Measurements from ENCODE around the gene IGF2BP3.
"Not testable (repeated sequence)": the region's sequence is repeated elsewhere in the genome, so short reads cannot be mapped to it uniquely, and the experiment has no call there.

IGF2BP3 gene

GRCh38 chr7:23470330-23471105 is at the start of gene IGF2BP3:
IGF2BP3 (minus strand) TSS chr7:23470491; CDS start chr7:23470110, 381 bp downstream.
- H3K27ac ChIP-seq (ENCODE audit: low read depth, low read length): no peak within 1 kb of the TSS
- no peak within 1 kb of the TSS for H3K9ac ChIP-seq (ENCODE audit: low read length)
- peaks cover 30% of the 10 kb centered on the region for H3K4me1 ChIP-seq (ENCODE audit: insufficient read depth, low read length)
- peak within 1 kb of the TSS; percentile 16 to 38 for H3K4me3 ChIP-seq (ENCODE audit: low read depth in 1 of 2, low read length in 2 of 2)
- H3K36me3 ChIP-seq (ENCODE audit: insufficient read depth, low read length): no peaks in the 10 kb centered on the region
- peaks cover 25% of the 10 kb centered on the region for H3K9me3 ChIP-seq (ENCODE audit: low read length)
- H3K27me3 ChIP-seq (ENCODE audit: control insufficient read depth in 1 of 2, insufficient read depth in 2 of 2, low read length in 2 of 2): peaks cover 89 to 93% of the 10 kb centered on the region in 2 donors

- no peak overlapping the region for H3K27ac ChIP-seq (ENCODE audit: low read depth, low read length)
These were observed 44.5 kb upstream of the IGF2BP3 start for GRCh38 chr7:23514755-23515154.

GRCh38 chr7:23513746-23514145 is 43.5 kb upstream of the IGF2BP3 start:
- H3K36me3 ChIP-seq (ENCODE audit: insufficient read depth, low read length): peaks cover 57% of the 10 kb centered on the region
- H3K4me1 ChIP-seq (ENCODE audit: insufficient read depth, low read length); H3K27me3 ChIP-seq (ENCODE audit: control insufficient read depth in 1 of 2, insufficient read depth in 2 of 2, low read length in 2 of 2); H3K9ac ChIP-seq (ENCODE audit: low read length); H3K4me3 ChIP-seq (ENCODE audit: low read depth in 1 of 2, low read length in 2 of 2); H3K27ac ChIP-seq (ENCODE audit: low read depth, low read length); H3K9me3 ChIP-seq (ENCODE audit: low read length): not testable (repeated sequence)

More at GRCh38 chr7:23514755-23515154, 44.5 kb upstream of the IGF2BP3 start:
- Histone ChIP-seq H3K4me3 (ENCODE audit: low read depth in 1 of 2, low read length in 2 of 2) (no peak overlapping the region), H3K9ac (ENCODE audit: low read length) (no peak overlapping the region), H3K27me3 (ENCODE audit: control insufficient read depth in 1 of 2, insufficient read depth in 2 of 2, low read length in 2 of 2) (no peaks in the 10 kb centered on the region), H3K36me3 (ENCODE audit: insufficient read depth, low read length) (peaks cover 61% of the 10 kb centered on the region), H3K9me3 (ENCODE audit: low read length) (no peaks in the 10 kb centered on the region), H3K4me1 (ENCODE audit: insufficient read depth, low read length) (no peaks in the 10 kb centered on the region)

DNA sequence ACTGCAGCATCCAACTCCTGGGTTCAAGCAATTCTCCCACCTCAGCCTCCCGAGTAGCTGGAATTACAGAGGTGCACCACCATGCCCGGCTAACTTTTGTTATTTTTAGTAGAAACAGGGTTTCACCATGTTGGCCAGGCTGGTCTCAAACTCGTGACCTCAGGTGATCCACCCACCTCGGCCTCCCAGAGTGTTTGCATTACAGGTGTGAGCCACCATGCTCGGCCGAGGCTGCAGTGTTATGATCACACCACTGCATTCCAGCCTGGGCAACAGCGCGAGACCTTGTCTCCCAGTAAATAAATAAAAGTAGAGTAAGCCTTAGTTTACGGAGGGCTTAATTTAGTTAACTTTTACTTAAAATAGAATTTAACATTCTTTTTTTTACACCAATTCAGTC is 23.7 kb upstream of the IGF2BP3 start:
- no peak overlapping the region for H3K9ac ChIP-seq (ENCODE audit: low read length)
- no peaks in the 10 kb centered on the region for H3K27me3 ChIP-seq (ENCODE audit: control insufficient read depth in 1 of 2, insufficient read depth in 2 of 2, low read length in 2 of 2)
- no peaks in the 10 kb centered on the region for H3K9me3 ChIP-seq (ENCODE audit: low read length)
- H3K4me1 ChIP-seq (ENCODE audit: insufficient read depth, low read length): no peaks in the 10 kb centered on the region
- no peak overlapping the region for H3K27ac ChIP-seq (ENCODE audit: low read depth, low read length)
- H3K4me3 ChIP-seq (ENCODE audit: low read depth in 1 of 2, low read length in 2 of 2): no peak overlapping the region
- H3K36me3 ChIP-seq (ENCODE audit: insufficient read depth, low read length): no peaks in the 10 kb centered on the region

DNA sequence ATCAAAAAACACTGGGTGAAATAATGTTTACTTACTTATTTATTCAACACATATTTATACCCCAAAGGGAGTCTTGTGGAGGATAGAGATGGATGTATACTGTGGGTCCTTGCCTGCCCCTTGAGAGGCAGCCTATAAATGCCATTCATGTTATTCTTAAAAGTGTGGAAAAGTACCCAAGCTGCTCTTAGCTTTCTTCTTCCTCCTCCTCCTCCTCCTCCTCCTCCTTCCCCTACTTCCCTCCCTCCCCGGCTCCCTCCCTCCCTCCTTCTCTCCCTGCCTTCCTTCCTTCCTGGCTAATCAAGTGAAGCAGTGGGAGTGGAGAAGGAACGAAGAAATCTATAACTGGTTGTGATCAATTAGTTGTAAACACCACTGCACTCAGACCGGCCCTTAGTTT is 21.2 kb upstream of the IGF2BP3 start:
- Histone ChIP-seq H3K4me1 (ENCODE audit: insufficient read depth, low read length) (no peaks in the 10 kb centered on the region), H3K36me3 (ENCODE audit: insufficient read depth, low read length) (no peaks in the 10 kb centered on the region), H3K9ac (ENCODE audit: low read length) (no peak overlapping the region), H3K9me3 (ENCODE audit: low read length) (no peaks in the 10 kb centered on the region), H3K4me3 (ENCODE audit: low read depth in 1 of 2, low read length in 2 of 2) (no peak overlapping the region), H3K27me3 (ENCODE audit: control insufficient read depth in 1 of 2, insufficient read depth in 2 of 2, low read length in 2 of 2) (no peaks in the 10 kb centered on the region), H3K27ac (ENCODE audit: low read depth, low read length) (no peak overlapping the region)

DNA sequence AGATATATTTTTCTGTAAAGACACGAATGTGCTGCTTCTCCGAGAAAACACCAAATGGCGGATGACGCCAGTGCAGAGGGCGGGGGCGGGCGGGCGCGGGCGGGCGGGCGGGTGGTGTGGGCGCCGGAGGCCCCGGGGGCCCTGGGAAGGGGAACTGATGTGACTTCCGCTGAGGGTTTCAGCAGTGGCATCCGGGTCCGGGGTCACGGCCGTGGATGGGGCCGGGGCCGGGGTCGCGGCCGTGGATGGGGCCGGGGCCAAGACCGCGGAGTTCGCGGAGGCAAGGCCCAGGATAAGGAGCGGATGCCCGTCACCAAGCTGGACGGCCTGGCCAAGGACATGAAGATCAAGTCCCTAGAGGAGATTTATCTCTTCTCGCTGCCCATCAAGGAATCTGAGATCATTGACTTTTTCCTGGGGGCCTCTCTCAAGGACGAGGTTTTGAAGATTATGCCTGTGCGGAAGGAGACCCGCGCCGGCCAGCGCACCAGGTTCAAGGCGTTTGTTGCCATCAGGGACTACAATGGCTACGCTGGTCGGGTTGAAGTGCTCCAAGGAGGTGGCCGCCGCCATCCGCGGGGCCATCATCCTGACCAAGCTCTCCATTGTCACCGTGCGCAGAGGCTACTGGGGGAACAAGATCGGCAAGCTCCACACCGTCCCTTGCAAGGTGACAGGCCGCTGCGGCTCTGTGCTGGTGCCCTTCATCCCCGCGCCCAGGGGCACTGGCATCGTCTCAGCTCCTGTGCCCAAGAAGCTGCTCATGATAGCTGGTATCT is 20.3 kb upstream of the IGF2BP3 start:
- Histone ChIP-seq H3K4me1 (ENCODE audit: insufficient read depth, low read length) (no peaks in the 10 kb centered on the region), H3K27ac (ENCODE audit: low read depth, low read length) (peak overlapping the region; percentile 72), H3K9ac (ENCODE audit: low read length) (no peak overlapping the region), H3K36me3 (ENCODE audit: insufficient read depth, low read length) (no peaks in the 10 kb centered on the region), H3K27me3 (ENCODE audit: control insufficient read depth in 1 of 2, insufficient read depth in 2 of 2, low read length in 2 of 2) (no peaks in the 10 kb centered on the region), H3K4me3 (ENCODE audit: low read depth in 1 of 2, low read length in 2 of 2) (peak overlapping the region; percentile 56 to 57), H3K9me3 (ENCODE audit: low read length) (no peaks in the 10 kb centered on the region)

- H3K9ac ChIP-seq (ENCODE audit: low read length); H3K9me3 ChIP-seq (ENCODE audit: low read length); H3K4me3 ChIP-seq (ENCODE audit: low read depth in 1 of 2, low read length in 2 of 2); H3K36me3 ChIP-seq (ENCODE audit: insufficient read depth, low read length); H3K27ac ChIP-seq (ENCODE audit: low read depth, low read length); H3K27me3 ChIP-seq (ENCODE audit: control insufficient read depth in 1 of 2, insufficient read depth in 2 of 2, low read length in 2 of 2); H3K4me1 ChIP-seq (ENCODE audit: insufficient read depth, low read length): not testable (repeated sequence)
These were observed 18.4 kb upstream of the IGF2BP3 start for GRCh38 chr7:23488714-23489113.

DNA sequence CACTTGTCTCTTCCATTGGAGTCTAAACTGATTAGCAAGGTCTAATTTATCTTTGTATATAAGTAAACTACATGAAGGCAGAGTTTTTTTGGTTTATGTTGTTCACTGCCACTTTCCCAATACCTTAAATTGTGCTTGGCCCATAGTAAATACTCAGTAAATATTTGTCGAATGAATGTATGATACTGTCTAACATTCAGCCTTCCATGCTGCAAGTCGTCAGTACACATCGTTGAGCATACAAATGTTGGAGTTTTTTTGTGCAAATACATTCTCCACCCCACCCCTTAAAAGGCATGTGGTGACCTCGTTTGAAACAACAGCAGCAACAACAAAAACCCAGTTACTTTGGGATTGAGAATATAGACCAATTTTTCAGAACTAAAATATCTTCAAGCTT is 17.4 kb upstream of the IGF2BP3 start:
- H3K27me3 ChIP-seq (ENCODE audit: control insufficient read depth in 1 of 2, insufficient read depth in 2 of 2, low read length in 2 of 2): no peaks in the 10 kb centered on the region

GRCh38 chr7:23486002-23486773 is 15.9 kb upstream of the IGF2BP3 start:
- Histone ChIP-seq H3K9me3 (ENCODE audit: low read length) (no peaks in the 10 kb centered on the region), H3K4me3 (ENCODE audit: low read depth in 1 of 2, low read length in 2 of 2) (no peak overlapping the region), H3K9ac (ENCODE audit: low read length) (no peak overlapping the region), H3K27ac (ENCODE audit: low read depth, low read length) (no peak overlapping the region), H3K27me3 (ENCODE audit: control insufficient read depth in 1 of 2, insufficient read depth in 2 of 2, low read length in 2 of 2) (no peaks in the 10 kb centered on the region), H3K36me3 (ENCODE audit: insufficient read depth, low read length) (no peaks in the 10 kb centered on the region), H3K4me1 (ENCODE audit: insufficient read depth, low read length) (no peaks in the 10 kb centered on the region)

More for the DNA sequence above, 17.4 kb upstream of the IGF2BP3 start:
- Histone ChIP-seq H3K9ac (ENCODE audit: low read length) (no peak overlapping the region), H3K4me1 (ENCODE audit: insufficient read depth, low read length) (no peaks in the 10 kb centered on the region), H3K27ac (ENCODE audit: low read depth, low read length) (no peak overlapping the region), H3K4me3 (ENCODE audit: low read depth in 1 of 2, low read length in 2 of 2) (no peak overlapping the region), H3K9me3 (ENCODE audit: low read length) (no peaks in the 10 kb centered on the region), H3K36me3 (ENCODE audit: insufficient read depth, low read length) (no peaks in the 10 kb centered on the region)

DNA sequence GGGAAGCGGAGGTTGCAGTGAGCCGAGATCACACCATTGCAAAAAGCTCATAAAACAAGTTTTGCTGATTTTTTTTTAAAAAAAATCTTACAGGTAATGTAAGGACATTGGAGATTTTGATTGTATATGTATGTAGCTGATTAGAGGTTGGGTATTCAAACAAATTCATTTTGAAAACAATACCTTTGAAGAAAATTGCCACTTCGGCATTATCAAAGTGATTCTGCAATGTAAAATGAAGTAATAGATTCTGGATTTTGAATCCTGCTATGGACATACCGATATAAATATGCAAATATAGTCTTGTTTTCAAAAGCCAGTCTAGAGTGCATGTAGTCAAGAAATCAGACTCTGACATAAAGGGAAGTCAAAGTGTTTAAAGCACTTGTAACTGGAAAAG is 12.4 kb upstream of the IGF2BP3 start:
- no peaks in the 10 kb centered on the region for H3K36me3 ChIP-seq (ENCODE audit: insufficient read depth, low read length)

More for the DNA sequence above, 12.4 kb upstream of the IGF2BP3 start:
- H3K27me3 ChIP-seq (ENCODE audit: control insufficient read depth in 1 of 2, insufficient read depth in 2 of 2, low read length in 2 of 2): peaks cover 8 to 10% of the 10 kb centered on the region in 2 donors
- H3K4me3 ChIP-seq (ENCODE audit: low read depth in 1 of 2, low read length in 2 of 2): no peak overlapping the region
- H3K27ac ChIP-seq (ENCODE audit: low read depth, low read length): no peak overlapping the region
- H3K9me3 ChIP-seq (ENCODE audit: low read length): no peaks in the 10 kb centered on the region
- H3K4me1 ChIP-seq (ENCODE audit: insufficient read depth, low read length): no peaks in the 10 kb centered on the region
- H3K9ac ChIP-seq (ENCODE audit: low read length): no peak overlapping the region
